GM18951 (cell line): ENCODE measurements around the gene RTKN.
"Not testable (repeated sequence)": the region's sequence is repeated elsewhere in the genome, so short reads cannot be mapped to it uniquely, and the experiment has no call there.

ENCODE experiments used
- POLR2A ChIP-seq: IDR thresholded peaks from 4 replicates; pipeline ENCODE4 v1.6.1; 2011; ENCODE audit warnings: mild to moderate bottlenecking; ENCODE audit not compliant: insufficient read length, insufficient read depth; ENCODE audit errors: extremely low read depth
- in situ Hi-C: fragments of 300-500 bp; cut with MboI; formaldehyde crosslinking; loops from one replicate; pipeline ENCODE4 v1.12.0; 2022; ENCODE audit warnings: low sequenced_read_pairs, mixed read lengths, inconsistent platforms; ENCODE audit not compliant: unreplicated experiment

RTKN gene

GRCh38 chr2:74472086-74472944 lies 30.6 kb upstream of the RTKN start, which contains the start of gene MRPL53:
Gene MRPL53, minus strand, starts transcription at chr2:74472680. Its CDS starts 20 bp downstream, at chr2:74472660.
- in situ Hi-C loops, result no loop called here

GRCh38 chr2:74471332-74472065 lies 29.8 kb upstream of the RTKN start:
- TF ChIP-seq POLR2A, result no peak
- in situ Hi-C loops, result no loop called here

More at GRCh38 chr2:74472086-74472944, 30.6 kb upstream of the RTKN start, which contains the start of gene MRPL53:
- peak; percentile 87 for TF ChIP-seq POLR2A

- in situ Hi-C loops, result not testable (repeated sequence)
Observed at GRCh38 chr2:74470742-74471141, 29.0 kb upstream of the RTKN start.

- TF ChIP-seq POLR2A, result no peak
- in situ Hi-C loops, result no loop called here
Observed at GRCh38 chr2:74464406-74464805, 22.7 kb upstream of the RTKN start.

- in situ Hi-C loops, result no loop called here
Observed at GRCh38 chr2:74462786-74463105, 21.0 kb upstream of the RTKN start.

GRCh38 chr2:74462054-74462785 lies 20.5 kb upstream of the RTKN start:
- in situ Hi-C loops, result no loop called here
- no peak for TF ChIP-seq POLR2A

More at GRCh38 chr2:74462786-74463105, 21.0 kb upstream of the RTKN start:
- no peak for TF ChIP-seq POLR2A

GRCh38 chr2:74461187-74462053 lies 19.7 kb upstream of the RTKN start:
- peak; percentile 10 for TF ChIP-seq POLR2A
- in situ Hi-C loops, result no loop called here

GRCh38 chr2:74460187-74460586 lies 18.4 kb upstream of the RTKN start:
- in situ Hi-C loops, result not testable (repeated sequence)

GRCh38 chr2:74459503-74460118 lies 17.9 kb upstream of the RTKN start:
- TF ChIP-seq POLR2A, result peak; percentile 19
- in situ Hi-C loops, result not testable (repeated sequence)

- in situ Hi-C loops, result no loop called here
Observed at GRCh38 chr2:74458938-74459363, 17.2 kb upstream of the RTKN start.

GRCh38 chr2:74458132-74458937 lies 16.6 kb upstream of the RTKN start, which contains the start of gene WBP1:
Gene WBP1, plus strand, starts transcription at chr2:74458438. Its CDS starts 165 bp downstream, at chr2:74458603.
- in situ Hi-C loops, result no loop called here
- peak; percentile 45 for TF ChIP-seq POLR2A

More at GRCh38 chr2:74458938-74459363, 17.2 kb upstream of the RTKN start:
- no peak for TF ChIP-seq POLR2A
